ENCODE data around the gene SLC11A1.

SLC11A1 gene

DNA sequence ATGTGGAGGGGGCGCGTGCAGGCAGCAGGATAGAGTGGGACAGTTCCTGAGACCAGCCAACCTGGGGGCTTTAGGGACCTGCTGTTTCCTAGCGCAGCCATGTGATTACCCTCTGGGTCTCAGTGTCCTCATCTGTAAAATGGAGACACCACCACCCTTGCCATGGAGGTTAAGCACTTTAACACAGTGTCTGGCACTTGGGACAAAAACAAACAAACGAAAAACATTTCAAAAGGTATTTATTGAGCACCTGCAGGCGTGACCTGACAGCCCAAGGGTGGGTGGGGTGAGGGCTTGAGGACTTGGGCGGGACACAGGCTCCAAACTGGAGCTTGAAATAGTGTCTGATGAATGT is 13.0 kb downstream of the SLC11A1 start:
- no peak for ATAC-seq

GRCh38 chr2:218395456-218395825 is 13.4 kb downstream of the SLC11A1 start:
- ATAC-seq = no peak

DNA sequence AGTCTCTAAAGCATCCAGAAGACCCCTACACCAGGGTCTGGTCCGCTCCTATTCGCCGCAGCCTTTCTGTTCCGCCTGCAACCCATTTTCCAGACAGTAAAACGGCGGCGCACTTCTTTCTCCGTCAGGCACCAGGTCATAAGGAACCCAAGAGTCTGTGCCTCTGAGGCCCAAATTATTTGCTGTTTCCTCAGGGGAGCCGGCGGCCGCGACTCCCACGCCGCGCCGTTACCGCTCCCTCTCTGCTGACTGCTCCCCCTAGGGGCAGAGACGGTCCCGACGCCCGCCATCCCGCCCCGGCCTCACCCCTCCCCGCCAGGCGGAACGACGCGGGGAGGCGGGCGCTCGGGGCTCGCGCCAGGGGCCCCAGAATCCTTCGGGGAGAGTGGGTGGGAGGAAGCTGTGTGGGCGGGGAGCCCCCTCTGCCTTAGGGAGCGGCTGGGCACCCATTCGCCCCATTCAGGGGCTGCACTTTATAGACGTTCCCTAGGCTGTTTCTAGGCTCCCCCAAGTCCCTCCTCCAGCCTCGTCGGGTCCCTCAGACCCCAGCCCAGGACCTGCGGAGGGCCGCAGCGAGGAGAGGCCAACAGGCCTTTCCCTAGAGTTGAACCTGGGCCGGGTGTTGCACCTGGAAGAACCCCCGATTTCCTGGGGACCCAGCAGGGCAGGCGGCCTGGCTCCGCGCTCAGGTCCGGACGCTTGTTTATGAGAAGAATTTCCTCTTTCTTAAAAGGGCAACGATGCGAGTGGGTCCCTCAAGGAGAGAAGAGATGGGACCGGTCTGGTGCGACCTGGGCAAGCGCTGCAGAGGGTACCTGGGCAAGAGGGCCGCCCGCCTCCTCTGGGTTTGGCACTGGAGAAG is 14.0 kb downstream of the SLC11A1 start:
- ATAC-seq = peak; percentile 63 to 67

DNA sequence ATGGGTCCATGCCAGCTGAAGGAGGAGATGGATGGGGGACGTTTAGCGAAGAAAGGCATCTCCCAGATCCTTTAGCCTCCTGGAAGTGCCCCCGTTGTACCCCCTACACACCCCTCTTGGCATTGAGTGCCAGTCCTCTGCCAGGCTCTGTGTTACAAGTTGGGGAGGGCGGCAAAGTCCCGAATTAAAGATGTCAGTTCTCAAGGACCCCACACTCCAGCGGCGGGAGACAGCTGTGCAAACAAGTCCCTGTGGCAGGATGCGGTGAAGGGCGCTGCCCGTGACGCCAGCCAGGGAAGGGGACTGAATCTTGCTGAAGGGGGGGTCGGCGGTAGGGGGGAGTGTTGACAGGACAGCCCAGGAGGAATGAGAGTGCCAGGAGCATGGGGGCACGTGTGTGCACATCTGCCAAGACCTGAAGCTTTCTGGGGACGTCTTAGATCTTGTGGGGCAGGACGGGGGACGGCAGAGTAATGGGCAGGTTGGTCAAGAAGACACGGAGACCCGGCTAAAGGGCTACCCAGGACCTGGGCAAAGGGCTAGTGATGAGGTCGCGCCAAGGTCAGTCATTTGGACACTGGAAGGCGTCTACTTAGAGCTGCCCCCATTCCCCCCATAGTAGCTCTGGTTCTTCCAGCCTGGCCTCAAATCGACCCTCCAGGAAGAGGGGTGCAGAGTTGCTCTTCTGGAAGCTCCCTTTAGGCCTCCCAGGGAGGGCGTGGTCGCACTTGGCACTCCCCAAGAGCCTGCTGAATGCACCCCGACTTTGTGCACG is 14.8 kb downstream of the SLC11A1 start:
- ATAC-seq = no peak

- no peak for ATAC-seq
Observed at GRCh38 chr2:218397463-218397819, 15.4 kb downstream of the SLC11A1 start.

DNA sequence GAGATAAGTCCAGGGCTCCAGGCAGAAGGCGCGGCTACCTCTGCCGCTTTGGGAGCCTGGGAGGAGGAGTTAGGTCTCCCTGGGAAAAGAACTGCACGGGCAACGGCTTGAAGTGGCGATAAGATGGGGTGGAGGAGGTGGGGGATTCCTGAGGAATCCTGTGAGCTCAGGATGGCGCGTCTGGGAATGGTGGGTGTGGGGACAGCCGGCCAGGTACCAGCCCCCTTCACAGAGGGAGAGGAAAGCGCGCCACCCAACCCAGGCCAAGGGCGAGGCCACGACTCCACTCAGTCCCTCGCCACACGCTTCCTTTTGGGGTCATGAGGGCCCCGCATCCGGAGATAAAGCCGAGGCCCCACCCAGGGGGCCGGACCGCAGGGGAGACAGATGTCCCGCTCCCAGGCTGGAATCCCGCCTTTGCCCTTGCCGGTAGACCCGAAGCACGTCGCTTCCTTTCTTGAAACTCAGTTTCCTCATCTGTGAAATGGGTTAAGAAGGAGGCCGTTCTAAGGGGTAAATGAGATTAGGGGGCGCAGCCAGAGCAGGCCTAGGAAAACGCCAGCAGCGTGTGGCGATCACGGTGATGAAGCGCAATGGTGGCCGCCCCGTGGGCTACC is 15.9 kb downstream of the SLC11A1 start:
- no peak for ATAC-seq

DNA sequence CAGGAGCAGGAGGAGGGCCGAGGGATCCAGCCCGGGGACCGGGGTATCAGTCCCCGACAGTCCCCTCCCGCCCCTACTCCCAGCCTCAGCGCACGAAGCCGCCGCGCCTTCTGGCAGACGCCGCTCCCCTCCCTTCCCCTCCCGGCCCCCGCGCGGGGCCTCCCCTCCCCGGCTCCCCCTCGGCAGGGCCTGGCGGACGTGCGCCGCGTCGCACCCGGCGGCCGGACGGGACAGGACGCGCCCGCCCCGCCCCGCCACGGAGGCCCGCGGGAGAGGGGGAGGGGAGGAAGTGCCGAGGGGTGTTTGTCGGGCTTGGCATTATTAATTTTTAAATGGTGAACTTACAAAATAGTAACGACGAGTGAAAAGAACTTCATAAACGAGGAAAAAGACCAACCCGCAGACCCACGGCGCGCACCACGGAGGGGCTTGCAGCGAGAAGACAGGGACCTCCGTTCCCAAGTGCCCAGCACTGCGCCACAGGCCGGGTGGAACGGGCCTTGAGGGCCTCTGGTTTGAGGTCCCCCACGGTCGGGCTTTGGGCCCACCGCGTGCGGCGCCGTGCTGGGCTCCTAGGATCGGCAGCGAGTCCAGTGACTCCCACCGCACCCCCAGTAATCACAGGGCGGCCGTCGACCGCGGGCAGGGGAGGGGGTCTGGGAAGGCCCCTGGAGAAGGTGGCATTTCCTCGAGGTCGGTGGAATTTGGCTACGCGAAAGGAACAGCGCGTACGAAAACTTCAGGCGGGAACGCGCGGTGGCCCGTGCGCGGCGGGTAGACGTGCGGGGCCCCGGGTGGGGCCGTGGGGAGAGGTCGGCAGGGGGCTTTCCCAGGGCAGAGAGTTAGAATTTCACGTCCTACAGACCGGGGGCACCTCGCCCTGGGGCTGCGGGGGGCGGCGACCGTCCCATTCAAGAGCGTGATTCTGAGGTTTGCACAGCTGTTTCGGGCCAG is 16.6 kb downstream of the SLC11A1 start:
- ATAC-seq = peak; percentile 3 to 10

DNA sequence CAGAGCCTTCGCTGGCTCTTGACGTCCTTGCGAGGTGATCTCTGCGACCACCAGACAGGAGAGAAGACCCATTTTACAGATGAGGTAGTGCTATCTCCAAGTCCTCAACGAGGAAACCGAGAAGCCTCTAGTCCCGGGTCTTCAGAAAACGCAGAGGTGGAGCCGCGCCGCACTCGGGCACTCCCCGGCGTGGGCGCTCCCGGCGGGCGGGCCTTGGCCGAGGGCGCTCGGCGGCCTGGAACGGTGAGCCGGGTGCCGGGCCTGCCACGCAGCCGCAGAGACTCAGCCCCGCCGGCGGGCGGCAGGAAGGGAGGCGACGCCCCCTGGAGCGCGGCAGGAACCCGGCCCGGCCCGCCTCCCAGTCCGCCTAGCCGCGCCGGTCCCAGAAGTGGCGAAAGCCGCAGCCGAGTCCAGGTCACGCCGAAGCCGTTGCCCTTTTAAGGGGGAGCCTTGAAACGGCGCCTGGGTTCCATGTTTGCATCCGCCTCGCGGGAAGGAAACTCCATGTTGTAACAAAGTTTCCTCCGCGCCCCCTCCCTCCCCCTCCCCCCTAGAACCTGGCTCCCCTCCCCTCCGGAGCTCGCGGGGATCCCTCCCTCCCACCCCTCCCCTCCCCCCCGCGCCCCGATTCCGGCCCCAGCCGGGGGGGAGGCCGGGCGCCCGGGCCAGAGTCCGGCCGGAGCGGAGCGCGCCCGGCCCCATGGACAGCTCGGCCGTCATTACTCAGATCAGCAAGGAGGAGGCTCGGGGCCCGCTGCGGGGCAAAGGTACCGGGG is 17.5 kb downstream of the SLC11A1 start, which contains the start of gene CTDSP1:
TSS of gene CTDSP1 (plus strand) at position 478 of the 776 bp plus-strand sequence. CDS start at position 701, 223 bp downstream.
- peak; percentile 45 to 57 for ATAC-seq

- ATAC-seq = peak in 1 of 2 donors; percentile 2
Observed at GRCh38 chr2:218400167-218400929, 18.3 kb downstream of the SLC11A1 start.

DNA sequence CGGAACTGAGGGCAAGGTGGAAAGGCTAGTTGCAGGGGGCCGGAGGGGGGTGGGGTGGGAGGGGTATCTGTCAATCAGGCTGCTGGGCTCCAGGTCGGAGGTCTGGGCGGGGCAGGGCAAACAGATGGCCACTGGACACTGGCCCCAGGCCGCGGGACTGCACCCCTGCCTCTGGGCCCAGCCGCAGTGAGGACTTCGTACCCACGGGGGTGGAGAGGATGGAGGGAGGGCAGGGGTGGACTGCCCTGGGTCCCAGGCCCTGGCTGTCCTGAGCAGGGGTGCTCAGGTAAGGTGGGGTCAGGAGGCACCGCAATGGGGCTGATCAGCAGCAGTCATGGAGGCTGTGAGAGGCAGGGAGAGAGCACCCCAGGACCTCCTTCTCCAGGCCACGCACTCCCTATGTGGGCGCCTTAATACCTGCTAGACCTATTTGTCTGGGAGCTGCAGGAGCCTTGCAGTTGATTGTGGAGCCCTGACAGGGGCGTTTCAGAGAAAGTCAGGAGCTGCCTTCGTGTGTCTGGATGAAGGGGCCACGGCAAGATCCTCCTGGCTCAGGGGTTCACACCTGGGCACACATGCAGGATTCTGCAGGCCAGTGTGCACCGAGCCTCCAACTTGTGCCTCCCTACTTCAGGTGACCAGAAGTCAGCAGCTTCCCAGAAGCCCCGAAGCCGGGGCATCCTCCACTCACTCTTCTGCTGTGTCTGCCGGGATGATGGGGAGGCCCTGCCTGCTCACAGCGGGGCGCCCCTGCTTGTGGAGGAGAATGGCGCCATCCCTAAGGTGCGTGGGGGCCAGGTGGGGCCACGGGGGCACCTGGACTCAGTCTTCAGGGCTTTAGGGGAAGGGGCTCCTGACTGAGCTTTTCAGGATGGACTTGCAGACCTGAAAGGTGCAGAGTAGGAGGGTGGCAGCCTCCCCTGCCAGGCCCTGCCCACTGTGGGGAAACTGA is 19.1 kb downstream of the SLC11A1 start:
- no peak for ATAC-seq

- no peak for ATAC-seq
Observed at GRCh38 chr2:218401890-218402289, 19.8 kb downstream of the SLC11A1 start.

GRCh38 chr2:218402491-218402901 is 20.4 kb downstream of the SLC11A1 start:
- no peak for ATAC-seq

- no peak for ATAC-seq
Observed at GRCh38 chr2:218402911-218403411, 20.9 kb downstream of the SLC11A1 start.

DNA sequence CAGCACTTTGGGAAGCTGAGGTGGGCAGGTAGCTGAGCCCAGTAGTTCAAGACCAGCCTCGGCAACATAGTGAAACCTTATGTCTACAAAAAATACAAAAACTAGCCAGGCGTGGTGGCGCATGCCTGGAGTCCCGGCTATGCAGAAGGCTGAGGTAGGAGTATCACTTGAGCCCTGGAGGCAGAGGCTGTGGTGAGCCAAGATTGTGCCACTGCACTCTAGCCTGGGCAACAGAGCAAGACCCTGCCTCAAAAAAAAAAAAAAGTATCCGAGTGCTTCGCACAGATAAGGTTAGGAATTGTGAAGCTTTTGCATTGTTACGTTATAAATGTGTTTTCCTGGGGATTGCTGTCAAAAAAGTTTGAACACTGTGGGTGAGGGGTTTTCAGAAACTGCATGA is 21.7 kb downstream of the SLC11A1 start:
- no peak for ATAC-seq

GRCh38 chr2:218404351-218405085 is 22.4 kb downstream of the SLC11A1 start:
- no peak for ATAC-seq

DNA sequence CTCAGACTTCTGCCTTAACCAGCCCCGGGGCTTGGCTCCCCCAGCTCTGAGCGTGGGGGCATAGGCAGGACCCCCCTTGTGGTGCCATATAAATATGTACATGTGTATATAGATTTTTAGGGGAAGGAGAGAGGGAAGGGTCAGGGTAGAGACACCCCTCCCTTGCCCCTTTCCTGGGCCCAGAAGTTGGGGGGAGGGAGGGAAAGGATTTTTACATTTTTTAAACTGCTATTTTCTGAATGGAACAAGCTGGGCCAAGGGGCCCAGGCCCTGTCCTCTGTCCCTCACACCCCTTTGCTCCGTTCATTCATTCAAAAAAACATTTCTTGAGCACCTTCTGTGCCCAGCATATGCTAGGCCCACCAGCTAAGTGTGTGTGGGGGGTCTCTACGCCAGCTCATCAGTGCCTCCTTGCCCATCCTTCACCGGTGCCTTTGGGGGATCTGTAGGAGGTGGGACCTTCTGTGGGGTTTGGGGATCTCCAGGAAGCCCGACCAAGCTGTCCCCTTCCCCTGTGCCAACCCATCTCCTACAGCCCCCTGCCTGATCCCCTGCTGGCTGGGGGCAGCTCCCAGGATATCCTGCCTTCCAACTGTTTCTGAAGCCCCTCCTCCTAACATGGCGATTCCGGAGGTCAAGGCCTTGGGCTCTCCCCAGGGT is 23.1 kb downstream of the SLC11A1 start:
- ATAC-seq = no peak

DNA sequence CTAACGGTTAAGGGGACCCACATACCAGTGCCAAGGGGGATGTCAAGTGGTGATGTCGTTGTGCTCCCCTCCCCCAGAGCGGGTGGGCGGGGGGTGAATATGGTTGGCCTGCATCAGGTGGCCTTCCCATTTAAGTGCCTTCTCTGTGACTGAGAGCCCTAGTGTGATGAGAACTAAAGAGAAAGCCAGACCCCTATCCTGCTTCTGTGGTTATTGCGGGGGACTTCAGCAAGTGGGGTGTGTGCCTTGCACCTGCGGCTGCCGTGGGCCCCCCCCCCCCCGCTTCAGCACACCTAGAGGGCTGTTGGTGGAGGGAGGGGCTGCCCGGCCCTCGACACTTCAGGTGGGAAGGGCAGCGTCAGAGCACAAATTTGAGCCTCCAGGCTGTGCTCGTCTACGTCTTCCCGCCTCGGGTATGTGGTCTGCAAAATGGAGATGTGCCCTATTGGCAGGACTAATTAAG is 23.7 kb downstream of the SLC11A1 start:
- ATAC-seq = peak in 1 of 2 donors; percentile 1

All from activated CD4-positive, CD25-positive, alpha-beta regulatory T cell treated with anti-CD3 and anti-CD28 coated beads, Interleukin-2, amount 50 U/mL, for 24 hours (primary cell).